GM18511 (cell line): ENCODE measurements around the gene FZD10.

Experiments
- ATAC-seq: cut with Tn5 transposase; IDR thresholded peaks from one replicate; pipeline ENCODE4 v1.9.1; 2021; ENCODE audit warnings: mild to moderate bottlenecking, moderate library complexity; ENCODE audit not compliant: unreplicated experiment

The FZD10 gene

GRCh38 chr12:130152386-130152785, 9.9 kb upstream of the FZD10 start:
- no peak for ATAC-seq

- ATAC-seq = no peak
These were observed 8.5 kb upstream of the FZD10 start for GRCh38 chr12:130153803-130154202.

GRCh38 chr12:130154276-130155070, 7.8 kb upstream of the FZD10 start:
- ATAC-seq = no peak

GRCh38 chr12:130155416-130156073, 6.7 kb upstream of the FZD10 start:
- ATAC-seq = no peak

- no peak for ATAC-seq
These were observed 5.5 kb upstream of the FZD10 start for GRCh38 chr12:130156652-130157275.

GRCh38 chr12:130157998-130158753, 4.1 kb upstream of the FZD10 start:
- no peak for ATAC-seq

GRCh38 chr12:130158754-130159059, 3.6 kb upstream of the FZD10 start:
- no peak for ATAC-seq

GRCh38 chr12:130160306-130160705, 2.0 kb upstream of the FZD10 start:
- no peak for ATAC-seq

- ATAC-seq = no peak
These were observed 1.5 kb upstream of the FZD10 start for GRCh38 chr12:130160711-130161231.

- ATAC-seq = no peak
These were observed 712 bp upstream of the FZD10 start for GRCh38 chr12:130161261-130162243.

GRCh38 chr12:130162745-130163460, 639 bp downstream of the FZD10 start:
- no peak for ATAC-seq

GRCh38 chr12:130163461-130164215, 1.4 kb downstream of the FZD10 start:
- no peak for ATAC-seq

- no peak for ATAC-seq
These were observed 1.9 kb downstream of the FZD10 start for GRCh38 chr12:130164216-130164542.

- ATAC-seq = no peak
These were observed 2.7 kb downstream of the FZD10 start for GRCh38 chr12:130164936-130165335.

- ATAC-seq = no peak
These were observed 4.0 kb downstream of the FZD10 start for GRCh38 chr12:130166306-130166705.

- no peak for ATAC-seq
These were observed 5.3 kb downstream of the FZD10 start for GRCh38 chr12:130167537-130167936.

GRCh38 chr12:130169256-130169655, 7.0 kb downstream of the FZD10 start:
- no peak for ATAC-seq

- no peak for ATAC-seq
These were observed 7.7 kb downstream of the FZD10 start for GRCh38 chr12:130169924-130170323.

- no peak for ATAC-seq
These were observed 8.3 kb downstream of the FZD10 start for GRCh38 chr12:130170611-130171010.
